Right lobe of liver (tissue), 4 donors: ENCODE data around the gene TNFRSF4.

Source experiments
- CTCF ChIP-seq, 4 donors: fragments of 200-600 bp in 3 of 4; fragments of 450-650 bp in 1 of 4; IDR thresholded peaks; one replicate each; pipeline versions ENCODE4 v1.5.1 to v1.8.0; 2016 to 2022; ENCODE audit warnings: antibody characterized with exemption in 4 of 4, mild to moderate bottlenecking in 2 of 4
- POLR2A ChIP-seq: fragments of 450-650 bp; IDR thresholded peaks from one replicate; pipeline ENCODE4 v1.6.1; 2017; ENCODE audit warnings: antibody characterized with exemption, mild to moderate bottlenecking
- donor health status: DM: no; HTN: no; CAD: no.
- donor health status: DM: no; HTN: no; CAD: no.
- donor health status: DM: no; HTN: yes; CAD: no.

GRCh38 chr1:1194723-1195122 is 19.2 kb downstream of the TNFRSF4 start:
- TF ChIP-seq CTCF (IDR thresholded peaks at IDR 0.05) (no peak), POLR2A (no peak)
